Fibroblast of lung (primary cell): Measurements from ENCODE around the gene RPS21. TPM values are rescaled to one million over a fixed set of nuclear protein-coding genes. Genes with fewer than 3 reads are reported as not detected.

Experiments used
- DNase-seq, 2 donors: peaks; one replicate each; pipeline versions ENCODE4 v3.0.0 to v3.0.0-alpha.2; 2010; ENCODE audit warnings: low read depth in 2 of 2
- H2AFZ ChIP-seq: 2 replicates; pipeline ENCODE4 v1.5.1; 2012; ENCODE audit warnings: low read length, control low read depth, inconsistent platforms
- H3K27ac ChIP-seq: 2 replicates; pipeline ENCODE4 v1.5.1; 2011; ENCODE audit warnings: low read length, control low read depth; ENCODE audit not compliant: insufficient read depth
- H3K27me3 ChIP-seq: 2 replicates; pipeline ENCODE4 v1.5.1; 2011; ENCODE audit warnings: mild to moderate bottlenecking, low read length; ENCODE audit not compliant: control insufficient read depth, insufficient read depth
- H3K36me3 ChIP-seq: 2 replicates; pipeline ENCODE4 v1.5.1; 2011; ENCODE audit warnings: low read length; ENCODE audit not compliant: control insufficient read depth, insufficient read depth
- H3K4me1 ChIP-seq: 2 replicates; pipeline ENCODE4 v1.5.1; 2011; ENCODE audit warnings: low read length; ENCODE audit not compliant: control insufficient read depth, insufficient read depth; ENCODE audit errors: extremely low read depth
- H3K4me2 ChIP-seq: 2 replicates; pipeline ENCODE4 v1.5.1; 2011; ENCODE audit warnings: low read length, control low read depth; ENCODE audit not compliant: insufficient read depth; ENCODE audit errors: extremely low read depth
- H3K4me3 ChIP-seq, 4 experiments: fragments of 200-600 bp in 1 of 4; sonication (generic) in 1 of 4; replicated peaks in 1 of 4; 2 replicates each; pipeline ENCODE4 v1.5.1; 2011 to 2016; ENCODE audit warnings: low read length in 4 of 4, low read depth in 3 of 4, mild to moderate bottlenecking in 3 of 4, control low read depth in 2 of 4, inconsistent platforms in 1 of 4, mixed read lengths in 1 of 4; ENCODE audit not compliant: insufficient read depth in 1 of 4; ENCODE audit errors: control extremely low read depth in 1 of 4
- H3K79me2 ChIP-seq: 2 replicates; pipeline ENCODE4 v1.5.1; 2012; ENCODE audit warnings: mild to moderate bottlenecking, low read length, inconsistent platforms; ENCODE audit not compliant: control insufficient read depth, insufficient read depth
- H3K9ac ChIP-seq: 2 replicates; pipeline ENCODE4 v1.5.1; 2011; ENCODE audit warnings: mild to moderate bottlenecking, low read length, control low read depth; ENCODE audit not compliant: insufficient read depth
- H3K9me3 ChIP-seq: 2 replicates; pipeline ENCODE4 v1.5.1; 2012; ENCODE audit warnings: low read depth, low read length; ENCODE audit not compliant: control insufficient read depth, insufficient read depth
- H4K20me1 ChIP-seq: 2 replicates; pipeline ENCODE4 v1.5.1; 2011; ENCODE audit warnings: low read length; ENCODE audit not compliant: control insufficient read depth, insufficient read depth; ENCODE audit errors: extremely low read depth
- CTCF ChIP-seq, 2 donors: IDR thresholded peaks in 1 of 2; conservative IDR thresholded peaks in 1 of 2; 1 replicate in 1 of 2; 2 replicates in 1 of 2; pipeline ENCODE4 v1.5.1; 2011 to 2012; ENCODE audit warnings: low read length in 2 of 2, control low read depth in 1 of 2, inconsistent platforms in 1 of 2, low read depth in 1 of 2, mild to moderate bottlenecking in 1 of 2
- EZH2 ChIP-seq: IDR thresholded peaks from 2 replicates; pipeline ENCODE4 v1.5.1; 2012; ENCODE audit warnings: low read length, control low read depth, mild to moderate bottlenecking; ENCODE audit errors: missing control alignments
- polyA plus RNA-seq, 2 donors: library from polyadenylated mRNA; depleted of rRNA in 1 of 2; stranded (reverse) in 1 of 2; unstranded in 1 of 2; fragments of >200 nt; gene quantifications; 2 replicates each; pipeline ENCODE4 v1.2.1, GENCODE V29; 2011 to 2012; ENCODE audit warnings: missing spikeins in 1 of 2
- total RNA-seq: library from RNA; depleted of rRNA; stranded (reverse); fragments of >200 nt; gene quantifications from 2 replicates; pipeline ENCODE4 v1.2.1, GENCODE V29; 2014

The RPS21 gene
- total and polyA plus RNA-seq, 2 donors (not counting 1 experiment from before 2014, with no cell fraction given): 867 to 2,081 TPM

- H3K4me3 ChIP-seq: peak overlapping the region; percentile 51 to 67 (median 62)
- peak overlapping the region; percentile 97 for H3K4me2 ChIP-seq
- no peaks in the 10 kb centered on the region for H3K27me3 ChIP-seq
- no peak for DNase-seq
- H3K79me2 ChIP-seq: peaks cover 2% of the 10 kb centered on the region
- no peak for TF ChIP-seq EZH2
- H3K36me3 ChIP-seq: no peaks in the 10 kb centered on the region
- H3K9me3 ChIP-seq: no peaks in the 10 kb centered on the region
- no peak overlapping the region for H2AFZ ChIP-seq
- peaks cover 11% of the 10 kb centered on the region for H3K4me1 ChIP-seq
- no peak overlapping the region for H3K9ac ChIP-seq
- H4K20me1 ChIP-seq: no peaks in the 10 kb centered on the region
- H3K27ac ChIP-seq: no peak overlapping the region
These were observed 19.1 kb downstream of the RPS21 start for GRCh38 chr20:62405981-62406513.

DNA sequence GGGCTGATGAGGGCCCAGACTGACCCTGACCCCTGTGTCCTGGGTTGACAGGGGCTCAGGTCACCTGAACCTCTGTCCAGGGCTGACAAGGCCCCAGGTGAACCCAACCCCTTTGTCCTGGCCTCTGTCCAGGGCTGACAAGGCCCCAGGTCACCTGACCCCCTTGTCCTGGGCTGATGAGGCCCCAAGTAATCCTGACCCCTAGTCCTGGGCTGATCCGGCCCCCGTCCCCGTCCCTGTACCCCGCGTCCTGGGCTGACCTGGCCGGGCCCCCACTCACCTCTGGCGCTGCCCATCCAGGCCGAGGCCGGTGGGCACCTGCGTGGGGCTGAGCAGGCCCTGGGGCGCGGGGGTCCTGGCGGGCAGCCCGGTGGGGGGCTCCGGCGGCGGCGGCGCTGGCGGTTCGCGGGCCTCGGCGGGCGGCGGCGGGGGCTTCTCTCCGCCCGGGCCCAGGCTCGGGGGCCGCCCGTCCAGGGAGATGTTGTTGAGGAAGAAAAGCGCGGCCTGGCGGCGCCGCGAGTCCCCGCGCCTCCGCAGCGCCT is 19.8 kb downstream of the RPS21 start:
- Histone ChIP-seq H3K27me3 (no peaks in the 10 kb centered on the region), H3K79me2 (peaks cover 2% of the 10 kb centered on the region), H3K27ac (peak overlapping the region; percentile 59), H3K36me3 (no peaks in the 10 kb centered on the region), H2AFZ (no peak overlapping the region), H3K9me3 (no peaks in the 10 kb centered on the region), H3K4me1 (peaks cover 11% of the 10 kb centered on the region), H4K20me1 (no peaks in the 10 kb centered on the region), H3K4me3 (peak overlapping the region; percentile 51 to 67 (median 62)), H3K9ac (peak overlapping the region; percentile 44), H3K4me2 (peak overlapping the region; percentile 97)
- no peak for DNase-seq
- TF ChIP-seq EZH2: no peak
- no peak for TF ChIP-seq CTCF (conservative IDR thresholded peaks at IDR 0.05 in 1 of 2, IDR thresholded peaks at IDR 0.05 in 1 of 2; ENCODE audit: low read depth in 1 of 2, low read length in 2 of 2)

GRCh38 chr20:62407221-62407992 is 20.5 kb downstream of the RPS21 start, which contains the start of gene CABLES2:
Gene CABLES2 (minus strand): TSS chr20:62407285. CDS start chr20:62407276, 9 bp downstream.
- H3K79me2 ChIP-seq: peaks cover 2% of the 10 kb centered on the region
- DNase-seq: peak; percentile 92 to 94
- H2AFZ ChIP-seq: peak within 1 kb of the TSS; percentile 78
- no peak for TF ChIP-seq CTCF (conservative IDR thresholded peaks at IDR 0.05 in 1 of 2, IDR thresholded peaks at IDR 0.05 in 1 of 2; ENCODE audit: low read depth in 1 of 2, low read length in 2 of 2)
- no peak for TF ChIP-seq EZH2
- peaks cover 11% of the 10 kb centered on the region for H3K4me1 ChIP-seq
- H3K36me3 ChIP-seq: no peaks in the 10 kb centered on the region
- H3K9ac ChIP-seq: peak within 1 kb of the TSS; percentile 53
- no peaks in the 10 kb centered on the region for H4K20me1 ChIP-seq
- H3K27ac ChIP-seq: peak within 1 kb of the TSS; percentile 59
- no peaks in the 10 kb centered on the region for H3K9me3 ChIP-seq
- H3K27me3 ChIP-seq: no peaks in the 10 kb centered on the region
- peak within 1 kb of the TSS; percentile 97 for H3K4me2 ChIP-seq
- peak within 1 kb of the TSS; percentile 51 to 67 (median 62) for H3K4me3 ChIP-seq
